TTC549 (cell line): ENCODE measurements around the gene DPY19L2.
"Not testable (repeated sequence)": the region's sequence is repeated elsewhere in the genome, so short reads cannot be mapped to it uniquely, and the experiment has no call there.

Experiments
- FAIRE-seq: peaks from 2 replicates; lab custom pipeline; 2012; peaks lifted over from hg19 to GRCh38; lab: Jason Lieb, UNC

DPY19L2 gene

DNA sequence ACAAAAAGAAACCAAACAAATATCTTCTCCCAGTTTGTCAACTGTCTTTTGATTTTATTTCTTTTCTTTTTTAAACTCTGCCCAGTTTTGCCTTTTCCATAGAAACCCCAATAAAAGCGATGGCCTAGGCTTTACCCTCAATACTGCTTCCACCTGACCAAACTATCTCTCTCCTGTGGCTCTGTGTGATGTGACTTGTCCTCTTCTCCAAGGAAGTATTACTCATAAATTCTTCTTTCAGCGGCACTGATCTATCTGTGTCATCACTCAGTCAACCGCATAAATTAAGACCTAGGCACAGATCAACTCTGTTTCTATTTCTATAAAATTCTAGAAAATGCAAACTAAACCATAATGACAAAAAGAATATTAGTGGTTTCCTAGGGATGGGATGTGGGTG is 9.8 kb downstream of the DPY19L2 start:
- not testable (repeated sequence) for FAIRE-seq

DNA sequence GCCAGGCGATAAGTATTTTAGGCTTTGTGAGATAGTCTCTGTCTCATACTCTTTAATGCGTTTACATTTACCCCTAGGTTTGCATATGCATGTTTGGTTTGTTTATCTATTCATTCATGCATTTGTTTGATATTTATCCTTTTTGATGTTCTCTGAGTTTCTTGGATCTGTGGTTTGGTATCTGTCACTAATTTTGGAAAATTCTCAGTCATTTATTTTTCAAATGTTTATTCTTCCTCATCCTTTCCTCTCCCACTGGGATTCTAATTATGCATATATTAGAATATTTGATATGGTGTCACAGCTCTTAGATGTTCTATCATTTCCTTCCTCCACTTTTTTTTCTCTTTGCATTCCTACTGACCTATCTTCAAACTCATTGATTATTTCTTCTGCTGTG is 11.9 kb downstream of the DPY19L2 start:
- FAIRE-seq = not testable (repeated sequence)

DNA sequence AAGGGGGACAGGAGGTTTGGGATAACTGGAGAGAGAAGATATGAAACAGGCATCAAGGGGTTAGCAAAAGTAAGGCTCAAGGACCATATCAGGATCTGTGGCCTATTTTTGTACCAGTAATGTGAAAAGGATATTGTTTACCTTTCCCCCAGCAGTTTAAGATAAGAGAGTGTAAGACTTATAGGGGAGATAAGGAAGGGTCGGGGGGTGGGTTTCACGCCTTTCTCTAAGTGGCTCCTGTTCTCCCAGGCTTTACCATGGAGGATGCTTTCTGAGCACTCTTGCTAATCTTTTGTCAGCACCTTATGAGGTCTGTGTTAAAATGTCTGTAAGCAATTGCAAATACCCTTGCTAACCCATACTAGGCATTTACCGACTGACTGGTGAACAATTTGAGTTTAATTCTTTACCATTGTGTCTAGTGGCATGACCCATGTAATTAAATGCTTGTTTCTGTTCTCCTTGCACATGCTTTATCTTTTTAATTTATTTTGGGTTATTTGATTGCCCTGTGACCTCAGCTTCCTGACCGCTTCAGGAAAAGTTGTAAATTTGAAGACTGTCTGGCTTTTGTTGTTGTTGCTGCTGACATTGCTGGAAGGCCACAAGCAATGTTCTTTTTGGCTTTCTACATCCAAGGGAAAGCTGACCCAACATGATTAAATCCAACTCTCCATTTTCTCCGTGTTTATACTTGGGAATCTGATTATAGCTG is 12.6 kb downstream of the DPY19L2 start:
- not testable (repeated sequence) for FAIRE-seq

DNA sequence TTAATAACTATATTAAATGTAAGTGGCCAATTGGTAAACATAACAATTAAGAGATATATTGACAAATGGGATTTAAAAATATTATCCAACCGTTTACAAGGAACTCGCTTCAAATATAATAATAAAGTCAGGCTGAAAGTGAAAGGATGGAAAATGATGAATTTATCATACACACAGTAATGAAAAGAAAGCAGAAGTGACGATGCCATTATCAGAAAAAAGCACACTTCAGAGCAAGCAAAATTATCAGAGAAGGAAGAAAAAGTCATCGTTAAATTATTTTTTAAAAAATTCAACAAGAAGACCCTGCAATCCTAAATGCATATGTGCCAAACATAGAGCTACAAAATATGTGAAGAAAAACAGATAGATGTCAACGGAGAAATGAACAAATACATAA is 13.8 kb downstream of the DPY19L2 start:
- not testable (repeated sequence) for FAIRE-seq

DNA sequence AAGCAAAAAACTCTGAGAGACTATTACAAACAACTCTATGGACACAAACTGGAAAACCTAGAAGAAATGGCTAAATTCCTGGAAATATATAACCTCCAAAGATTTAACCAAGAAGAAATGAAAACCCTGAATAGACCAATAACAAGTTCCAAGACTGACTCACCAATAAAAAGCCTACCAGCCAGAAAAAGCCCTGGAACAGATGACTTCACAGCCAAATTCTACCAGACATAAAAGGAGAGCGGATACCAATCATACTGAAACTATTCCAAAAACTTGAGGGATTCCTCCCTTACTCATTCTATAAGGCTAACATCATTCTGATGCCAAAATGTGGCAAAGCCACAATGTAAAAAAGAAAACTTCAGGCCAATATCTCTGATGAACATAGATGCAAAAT is 18.8 kb downstream of the DPY19L2 start:
- FAIRE-seq = not testable (repeated sequence)

DNA sequence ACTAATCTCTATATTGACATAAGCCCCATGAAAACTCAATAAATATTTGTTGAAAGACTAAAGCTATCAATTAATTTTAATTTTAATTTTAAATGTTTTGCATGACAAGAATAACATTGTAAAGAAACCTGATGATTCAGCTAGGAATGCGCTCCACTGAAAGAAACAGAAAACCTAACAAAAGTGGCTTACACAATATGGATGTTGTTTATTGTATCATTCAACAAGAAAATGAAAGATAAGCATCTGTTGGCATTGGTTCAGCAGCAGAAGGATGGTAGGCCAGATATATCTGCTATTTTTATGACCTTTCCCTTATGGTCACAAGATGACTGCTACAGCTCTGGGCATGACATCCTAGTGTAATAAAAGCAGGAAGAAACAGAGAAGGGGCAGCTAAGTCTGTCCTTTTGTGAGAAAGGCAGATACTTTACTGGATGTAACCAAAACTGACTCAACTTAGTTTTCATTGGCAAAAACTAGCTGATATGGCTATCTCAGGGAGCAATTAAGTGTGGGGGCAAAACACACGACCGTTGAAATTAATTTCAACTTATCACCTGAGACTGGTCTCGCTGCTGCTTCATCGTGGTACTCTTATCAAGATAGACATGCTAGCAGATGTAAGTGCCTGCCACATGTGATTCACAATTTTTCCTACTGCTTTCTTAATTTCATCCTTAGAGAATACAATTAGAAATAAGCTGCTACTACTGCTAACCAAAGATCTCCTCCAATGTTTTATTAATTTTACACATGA is 24.7 kb downstream of the DPY19L2 start:
- not testable (repeated sequence) for FAIRE-seq

DNA sequence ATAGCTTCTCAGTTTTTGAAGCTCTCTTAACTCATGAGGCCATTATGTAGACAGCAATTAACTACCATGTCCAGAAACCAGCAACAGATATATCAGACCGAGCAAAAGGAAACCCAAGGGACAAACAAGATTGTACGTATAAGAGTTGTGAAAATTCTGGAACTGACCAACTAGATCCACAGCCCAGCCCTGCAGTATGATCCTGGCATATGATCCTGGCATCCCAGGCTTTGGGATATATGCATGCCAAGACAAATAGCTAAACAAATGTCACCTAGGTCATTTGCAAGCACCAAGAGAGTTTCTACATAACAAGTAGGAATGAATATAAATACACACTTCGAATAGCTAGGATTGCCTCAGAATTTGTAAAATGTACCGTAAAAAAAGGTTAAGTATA is 44.0 kb downstream of the DPY19L2 start:
- not testable (repeated sequence) for FAIRE-seq

DNA sequence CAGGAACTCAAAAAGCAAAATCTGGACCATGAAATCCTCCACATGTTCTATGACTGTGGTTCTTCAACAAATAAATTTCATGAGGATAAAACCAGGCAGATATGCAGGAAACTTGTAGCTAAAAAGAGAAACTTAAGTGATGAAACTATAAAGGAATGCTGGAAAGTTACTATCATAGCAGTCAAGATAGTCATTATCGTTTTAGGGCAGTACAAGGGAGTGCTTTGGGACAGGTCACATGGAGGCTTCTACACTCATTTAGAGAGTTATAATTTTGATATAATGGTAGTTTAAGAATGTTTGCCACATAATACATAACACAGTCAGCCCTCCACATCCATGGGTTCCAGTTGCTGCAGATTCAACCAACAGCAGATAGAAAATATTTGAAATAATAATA is 52.7 kb downstream of the DPY19L2 start:
- not testable (repeated sequence) for FAIRE-seq

DNA sequence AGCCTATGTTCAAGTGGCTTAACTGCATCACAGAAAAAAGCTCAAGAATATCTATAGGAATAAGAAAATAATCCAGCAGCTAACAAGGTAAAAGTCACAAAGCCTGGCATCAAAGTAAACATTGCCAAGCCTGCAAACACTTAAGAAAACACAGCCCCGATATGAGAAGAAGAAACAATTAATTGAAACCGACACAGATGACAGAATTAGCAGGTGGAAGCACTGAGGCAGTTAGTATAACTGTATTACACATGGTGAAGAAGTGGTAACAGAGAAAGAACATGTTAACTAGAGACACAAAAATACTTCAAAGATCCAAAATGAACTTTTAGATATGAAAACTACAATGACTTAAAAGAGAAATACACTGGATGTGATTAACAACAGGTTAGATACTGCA is 57.0 kb downstream of the DPY19L2 start:
- not testable (repeated sequence) for FAIRE-seq

DNA sequence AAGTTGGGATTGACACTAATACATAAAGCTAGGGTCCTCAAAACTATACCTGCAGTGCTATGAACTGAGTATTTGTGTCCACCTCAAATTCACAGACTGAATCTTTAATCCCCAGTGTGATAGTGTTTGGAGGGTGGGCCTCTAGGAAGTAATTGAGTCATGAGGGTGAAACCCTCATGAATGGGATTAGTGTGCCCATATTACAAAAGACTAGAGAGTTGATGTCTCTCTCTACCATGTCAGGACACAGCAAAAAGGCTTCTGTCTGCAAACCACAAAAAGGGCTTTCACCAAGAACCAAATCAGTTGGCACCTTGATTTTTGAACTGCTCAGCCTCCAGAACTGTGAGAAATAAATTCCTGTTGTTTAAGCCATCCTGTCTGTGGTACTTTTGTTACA is 59.0 kb downstream of the DPY19L2 start:
- FAIRE-seq = not testable (repeated sequence)

DNA sequence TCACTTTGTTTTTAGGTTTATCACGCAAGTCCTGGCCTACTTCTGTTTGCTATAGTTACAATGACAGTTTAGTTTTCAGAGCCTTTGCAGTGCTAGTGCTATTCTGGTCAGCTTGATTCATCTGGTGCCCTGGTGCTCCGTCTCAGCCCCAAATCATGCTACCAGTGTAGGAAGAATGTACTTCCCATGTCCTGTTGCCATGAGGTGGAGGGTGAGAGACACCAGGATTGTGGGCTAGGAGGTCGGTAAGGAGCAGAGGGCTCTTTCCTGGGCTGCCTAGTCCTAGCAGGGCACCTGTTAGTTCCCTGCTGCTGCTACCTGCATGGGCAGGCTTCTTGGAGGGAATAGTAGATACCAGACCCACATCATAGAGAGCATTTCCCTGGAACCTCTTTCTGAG is 63.3 kb downstream of the DPY19L2 start:
- FAIRE-seq = not testable (repeated sequence)

DNA sequence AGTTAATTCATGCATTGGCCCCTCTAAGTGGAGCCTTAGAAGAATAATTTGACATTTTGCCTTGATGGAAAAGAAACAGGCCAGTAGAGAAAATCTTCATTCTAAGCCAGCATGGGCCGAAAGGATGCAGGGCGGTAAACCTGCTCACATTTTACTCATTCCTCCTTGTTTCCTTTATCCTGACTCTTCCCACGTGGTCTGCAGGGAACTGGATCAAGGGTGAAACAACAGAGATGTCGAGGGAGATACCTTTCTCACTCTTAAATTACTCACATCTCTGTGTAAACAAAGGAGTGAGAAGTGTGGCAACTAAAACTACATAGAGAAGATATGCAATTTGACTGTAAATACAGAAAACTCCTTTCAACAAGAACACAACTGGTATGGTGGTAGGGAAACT is 73.5 kb downstream of the DPY19L2 start:
- not testable (repeated sequence) for FAIRE-seq

DNA sequence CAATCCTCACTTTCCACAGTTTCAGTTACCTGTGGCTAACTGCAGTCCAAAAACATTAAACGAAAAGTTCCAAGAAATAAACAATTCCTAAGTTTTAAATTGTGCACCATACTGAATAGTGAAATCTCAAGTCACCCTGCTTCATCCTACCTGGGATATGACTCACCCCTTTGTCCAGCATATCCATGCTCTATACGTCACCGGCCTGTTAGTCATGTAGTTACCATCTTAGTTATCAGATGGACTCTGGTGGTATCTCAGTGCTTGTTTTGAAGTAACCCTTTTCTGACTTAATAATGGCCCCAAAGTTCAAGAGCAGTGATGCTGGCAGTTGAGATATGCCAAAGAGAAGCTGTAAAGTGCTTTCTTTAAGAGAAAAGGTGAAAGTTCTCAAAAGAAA is 83.9 kb downstream of the DPY19L2 start:
- FAIRE-seq = not testable (repeated sequence)

DNA sequence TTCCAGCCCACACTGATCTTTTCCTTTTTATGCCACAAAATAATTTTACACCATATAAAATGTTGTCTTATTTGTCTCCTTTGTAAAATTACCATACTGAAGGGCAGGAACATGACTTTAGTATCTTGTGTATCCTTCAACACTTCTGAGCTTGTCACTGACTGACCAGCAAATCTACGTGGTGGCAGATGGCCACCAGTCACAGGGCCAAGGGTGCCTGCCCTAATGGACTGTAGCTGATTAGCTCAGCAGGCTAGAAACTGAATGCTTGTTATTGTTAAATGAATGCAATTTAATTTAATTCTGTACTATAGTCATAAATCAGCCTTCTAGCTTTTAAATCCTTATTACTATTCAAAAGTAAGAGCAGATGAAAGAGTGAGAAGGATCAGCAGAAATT is 85.0 kb downstream of the DPY19L2 start:
- FAIRE-seq = not testable (repeated sequence)

DNA sequence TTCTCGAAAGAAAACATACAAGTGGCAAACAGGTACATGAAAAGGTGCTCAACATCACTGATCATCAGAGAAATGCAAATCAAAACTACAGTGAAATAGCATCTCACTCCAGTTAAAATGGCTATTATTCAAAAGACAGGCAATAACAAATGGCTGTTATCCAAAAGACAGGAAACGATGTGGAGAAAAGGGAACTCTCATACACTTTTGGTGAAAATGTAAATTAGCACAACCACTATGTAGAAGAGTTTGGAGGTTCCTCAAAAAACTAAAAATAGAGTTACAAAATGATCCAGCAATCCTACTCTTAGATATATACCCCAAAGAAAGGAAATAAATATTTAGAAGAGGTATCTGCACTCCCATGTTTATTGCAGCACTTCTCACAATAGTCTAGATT is 90.7 kb downstream of the DPY19L2 start:
- not testable (repeated sequence) for FAIRE-seq

DNA sequence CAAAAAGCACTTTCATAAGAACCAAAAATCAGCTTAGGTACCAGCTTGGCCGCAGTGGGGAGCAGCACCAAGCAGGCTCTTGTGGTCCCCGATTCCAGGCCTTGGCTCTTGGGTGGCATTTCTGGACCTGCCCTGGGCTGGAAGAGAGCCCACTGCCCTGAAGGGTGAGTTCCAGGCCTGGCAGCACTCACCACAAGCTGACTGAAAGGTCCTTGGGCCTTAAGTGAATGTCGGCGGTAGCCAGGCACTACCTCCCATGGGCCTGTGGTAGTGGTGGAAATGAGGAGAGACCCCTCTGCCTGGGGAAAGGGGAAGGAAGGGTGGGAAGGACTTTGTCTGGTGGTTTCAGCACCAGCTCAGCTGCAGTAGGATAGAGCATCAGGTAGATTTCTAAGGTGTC is 96.3 kb downstream of the DPY19L2 start:
- not testable (repeated sequence) for FAIRE-seq

DNA sequence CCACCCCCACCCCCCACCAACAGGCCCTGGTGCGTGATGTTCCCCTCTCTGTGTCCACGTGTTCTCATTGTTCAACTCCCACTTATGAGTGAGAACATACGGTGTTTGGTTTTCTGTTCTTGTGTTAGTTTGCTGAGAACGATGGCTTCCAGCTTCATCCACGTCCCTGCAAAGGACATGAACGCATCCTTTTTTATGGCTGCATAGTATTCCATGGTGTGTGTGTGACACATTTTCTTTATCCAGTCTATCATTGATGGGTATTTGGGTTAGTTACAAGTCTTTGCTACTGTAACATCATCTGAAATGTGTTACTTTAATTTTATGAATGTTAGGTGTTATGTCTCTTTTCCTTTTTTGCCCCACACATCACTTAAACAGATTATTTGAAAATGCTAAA is 109.8 kb downstream of the DPY19L2 start:
- not testable (repeated sequence) for FAIRE-seq

DNA sequence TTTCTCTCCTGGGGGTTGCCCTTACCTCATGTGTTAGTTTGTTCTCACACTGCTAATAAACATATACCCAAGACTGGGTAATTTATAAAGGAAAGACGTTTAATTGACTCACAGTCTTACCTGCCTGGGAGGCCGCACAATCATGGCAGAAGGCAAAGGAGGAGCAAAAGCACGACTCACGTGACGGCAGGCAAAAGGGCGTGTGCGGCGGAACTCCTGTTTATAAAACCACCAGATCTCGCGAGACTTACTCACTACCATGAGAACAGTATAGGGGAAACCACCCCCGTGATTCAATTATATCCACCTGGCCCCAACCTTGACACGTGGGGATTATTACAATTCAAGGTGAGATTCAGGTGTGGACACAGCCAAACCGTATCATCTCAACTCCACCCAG is 116.9 kb downstream of the DPY19L2 start:
- FAIRE-seq = not testable (repeated sequence)

DNA sequence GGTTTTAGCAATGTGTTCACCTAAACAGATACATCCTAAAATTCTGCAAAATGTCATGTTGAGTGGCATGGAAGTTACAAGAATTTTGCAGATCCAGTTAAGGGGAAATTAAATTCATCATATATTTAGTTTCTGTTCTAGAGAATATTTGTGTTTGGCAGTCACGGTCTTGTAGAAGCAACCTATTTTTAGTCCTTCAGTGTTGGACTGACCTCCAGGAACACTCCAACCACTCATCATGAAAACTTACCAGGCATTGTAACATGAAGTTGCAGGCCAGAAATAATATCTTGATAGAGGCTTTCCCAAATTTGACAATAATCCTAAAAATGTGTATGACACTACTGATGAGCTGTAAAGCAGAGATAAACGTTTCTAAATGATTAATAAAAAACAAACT is 119.3 kb downstream of the DPY19L2 start:
- FAIRE-seq = not testable (repeated sequence)

DNA sequence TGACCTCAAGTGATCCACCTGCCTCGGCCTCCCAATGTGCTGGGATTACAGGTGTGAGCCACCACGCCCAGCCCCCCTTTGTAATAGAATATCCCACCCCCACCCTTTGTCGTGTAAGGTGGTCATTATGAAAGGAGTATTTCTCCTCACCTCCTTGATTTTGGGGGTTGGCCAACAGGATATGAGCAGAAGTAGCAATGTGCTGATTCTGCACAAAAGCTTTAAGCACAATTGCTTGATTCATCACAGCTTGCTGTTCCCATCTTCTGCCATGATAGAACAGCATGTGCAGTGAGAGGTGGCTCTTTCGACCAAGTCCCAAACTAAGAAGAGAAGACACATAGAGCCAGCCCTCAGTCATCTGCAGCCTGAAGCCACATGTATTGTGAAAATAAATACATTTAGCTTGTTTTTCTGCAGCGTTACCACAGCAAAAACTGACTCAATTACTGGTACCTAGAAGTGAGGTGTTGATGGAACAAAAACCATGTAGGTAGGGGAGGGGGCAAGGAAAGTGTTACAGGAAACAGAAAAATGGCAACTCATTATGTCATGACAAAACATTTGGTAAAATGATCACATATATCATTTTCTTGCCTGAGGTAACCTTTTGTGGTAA is 122.9 kb downstream of the DPY19L2 start:
- FAIRE-seq = not testable (repeated sequence)

DNA sequence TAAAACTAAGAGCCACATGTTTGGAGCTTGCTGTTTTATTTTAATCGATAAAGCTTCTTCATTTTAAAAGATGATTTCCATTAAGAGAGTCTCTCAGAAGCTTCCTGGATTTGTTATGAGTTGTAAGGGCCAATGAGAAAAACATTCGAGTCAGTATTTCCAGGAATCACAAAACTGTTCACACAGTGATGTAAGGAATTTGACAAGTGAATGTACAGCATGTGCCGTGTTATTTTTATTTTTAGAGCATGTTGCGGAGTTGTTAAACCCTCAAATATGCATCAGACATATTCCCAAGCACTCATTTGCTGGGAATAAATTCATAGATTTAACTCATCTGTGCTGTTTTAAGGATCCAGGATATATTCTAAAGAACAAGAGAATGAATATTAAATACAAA is 129.6 kb downstream of the DPY19L2 start:
- FAIRE-seq = not testable (repeated sequence)

DNA sequence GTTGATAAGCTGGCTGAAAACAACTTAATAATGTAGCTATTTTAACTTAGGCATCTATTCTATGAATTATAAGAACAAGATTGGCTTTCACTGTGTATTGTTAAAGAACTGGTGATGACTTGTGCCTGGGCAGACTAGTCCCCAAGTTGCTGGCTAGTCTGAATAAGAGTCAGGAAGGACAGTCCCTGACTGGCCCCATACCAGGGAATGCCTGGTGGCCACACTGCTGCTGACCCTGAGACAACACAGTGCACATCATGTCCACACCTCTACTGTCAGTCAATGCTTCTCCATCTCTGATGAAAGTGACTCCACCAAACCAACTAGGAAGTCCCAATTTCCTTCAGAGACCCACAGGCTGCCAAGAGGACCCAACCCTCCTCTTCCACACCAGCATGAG is 130.5 kb downstream of the DPY19L2 start:
- FAIRE-seq = not testable (repeated sequence)

DNA sequence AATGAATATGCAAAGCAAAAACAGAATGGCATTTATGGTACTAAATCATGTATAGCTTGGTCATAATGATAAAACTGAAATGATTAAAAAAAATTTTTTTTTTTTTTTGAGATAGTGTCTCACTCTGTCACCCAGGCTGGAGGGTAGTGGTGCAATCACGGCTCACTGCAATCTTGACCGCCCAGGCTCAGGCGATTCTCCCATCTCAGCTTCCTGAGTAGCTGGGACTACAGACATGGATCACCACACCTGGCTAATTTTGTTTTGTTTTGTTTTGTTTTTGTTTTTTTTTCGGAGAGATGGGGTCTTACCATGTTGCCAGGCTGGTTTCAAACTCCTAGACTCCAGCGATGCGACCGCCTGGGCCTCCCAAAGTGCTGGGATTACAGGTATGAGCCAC is 138.7 kb downstream of the DPY19L2 start:
- not testable (repeated sequence) for FAIRE-seq
